Muscle of back (tissue), 10 donors: Measurements from ENCODE around the gene TRIM26. TPM values are rescaled to one million over a fixed set of nuclear protein-coding genes. Genes with fewer than 3 reads are reported as not detected.

Experiments used
- polyA plus RNA-seq, 10 donors: library from polyadenylated mRNA; unstranded; fragments of 120-200 nt; gene quantifications; one replicate each; pipeline ENCODE4 v1.2.1, GENCODE V29; 2013; ENCODE audit not compliant: insufficient read length in 10 of 10

Gene TRIM26
- polyA plus RNA-seq, 10 donors: 12.7 to 18.9 (median 14.2) TPM

Other genes starting within 250 kb of the TRIM26 start
- gene POLR1H, start 152.1 kb downstream of the TRIM26 start, polyA plus RNA-seq: 10 to 100 TPM; 18.9 to 33.5 (median 23.3) TPM
- 10 to 100 TPM; 27.5 to 40.1 (median 33.5) TPM for gene PPP1R11, start 146.2 kb downstream of the TRIM26 start, polyA plus RNA-seq
- 1 to 10 TPM in 2 of 10 donors, under 1 TPM in 8; 0.43 to 1.4 (median 0.58) TPM for gene RNF39, start 137.6 kb downstream of the TRIM26 start, polyA plus RNA-seq
- gene TRIM31, start 100.3 kb downstream of the TRIM26 start, polyA plus RNA-seq: under 1 TPM in 3 of 10 donors, not detected in 7; 0.16 to 0.38 (median 0.37) TPM
- gene TRIM40, start 77.3 kb downstream of the TRIM26 start, polyA plus RNA-seq: not detected
- 1 to 10 TPM in 1 of 10 donors, under 1 TPM in 9; 0.31 to 1.9 (median 0.61) TPM for gene TRIM10, start 52.2 kb downstream of the TRIM26 start, polyA plus RNA-seq
- gene TRIM15, start 49.9 kb downstream of the TRIM26 start, polyA plus RNA-seq: not detected
- 1 to 10 TPM; 5.9 to 8.9 (median 7.0) TPM for gene TRIM39, start 113.5 kb upstream of the TRIM26 start, polyA plus RNA-seq
- gene RPP21, start 131.8 kb upstream of the TRIM26 start, polyA plus RNA-seq: 10 to 100 TPM; 14.0 to 26.0 (median 17.8) TPM